ENCODE results near the gene MAGI2.
"Not testable (repeated sequence)": the region's sequence is repeated elsewhere in the genome, so short reads cannot be mapped to it uniquely, and the experiment has no call there.

MAGI2 gene

DNA sequence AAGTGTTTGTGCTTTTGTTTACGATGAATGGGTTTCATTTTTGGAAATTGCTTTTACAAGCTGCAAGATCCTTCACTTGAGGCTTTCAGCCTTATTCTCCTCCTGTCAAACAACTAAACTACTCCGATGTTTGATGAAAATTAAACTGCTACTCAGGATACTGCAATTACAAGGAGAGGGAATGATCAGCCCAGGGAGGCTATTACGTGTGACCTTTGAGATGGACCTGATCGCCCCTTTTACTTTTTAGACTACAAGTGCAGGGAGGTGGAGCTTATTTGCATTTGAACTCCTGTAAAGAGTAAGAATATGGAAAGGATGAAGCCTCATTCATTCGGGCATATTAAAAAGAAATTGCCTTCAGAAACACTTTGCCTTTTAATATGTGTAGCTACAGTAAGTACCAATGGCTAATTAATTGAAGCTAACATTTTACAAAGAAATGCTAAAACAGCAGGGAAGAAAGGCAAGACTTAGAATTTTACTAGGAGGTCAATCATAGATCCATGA, 1435.8 kb downstream of the MAGI2 start:
- Mint-ChIP-seq H3K9me3 (no peaks in the 10 kb centered on the region), H3K4me3 (no peak overlapping the region), H3K4me1 (peaks cover 14% of the 10 kb centered on the region), H3K36me3 (no peaks in the 10 kb centered on the region), H3K27ac (no peak overlapping the region), H3K27me3 (peaks cover 43% of the 10 kb centered on the region)
- CTCF ChIA-PET, result interaction anchor here (0.7 kb wide), 1 partner anchor 22 kb away, joined by 3 read pairs; no protein-coding TSS in a partner anchor
- DNase-seq, result no peak

DNA sequence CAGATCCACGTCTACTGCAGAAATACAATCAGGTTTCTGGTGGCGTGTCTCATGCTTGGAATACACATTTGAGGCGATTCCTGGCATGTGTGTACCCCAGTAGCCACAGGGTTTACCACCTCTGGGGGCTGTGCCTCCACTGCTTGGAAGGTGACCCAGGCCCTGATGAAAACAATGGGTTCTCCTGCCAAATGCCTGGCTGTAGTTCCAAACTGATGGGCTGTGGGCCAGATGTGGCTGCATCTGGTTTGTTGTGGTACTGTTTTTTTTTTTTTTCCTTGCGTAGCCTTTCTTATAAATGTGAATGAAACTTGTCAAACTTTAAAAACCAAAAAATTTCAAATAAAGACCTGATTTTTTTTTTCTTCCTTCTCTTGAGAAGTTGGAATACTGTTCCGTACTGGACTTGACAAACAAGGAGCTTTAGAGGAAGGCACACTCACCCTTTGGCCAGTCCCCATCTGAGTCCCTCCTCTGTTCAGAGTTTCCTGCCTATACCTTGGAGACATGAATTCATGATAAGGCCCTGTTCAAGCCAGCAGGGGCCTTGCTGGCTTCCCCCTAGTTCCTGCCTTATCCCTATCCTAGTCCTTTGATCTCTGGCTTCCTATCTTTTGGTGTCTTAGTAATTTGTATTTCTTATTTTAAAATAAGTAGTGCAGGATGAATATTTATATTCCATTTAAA, 1437.8 kb downstream of the MAGI2 start:
- DNase-seq, result no peak
- Mint-ChIP-seq H3K9me3 (no peaks in the 10 kb centered on the region), H3K36me3 (no peaks in the 10 kb centered on the region), H3K4me3 (no peak overlapping the region), H3K27me3 (peaks cover 58% of the 10 kb centered on the region), H3K27ac (no peak overlapping the region), H3K4me1 (peaks cover 14% of the 10 kb centered on the region)
- CTCF ChIA-PET, result interaction anchor here (1.1 kb wide), 1 partner anchor 25 kb away, joined by 5 read pairs; no protein-coding TSS in a partner anchor

DNA sequence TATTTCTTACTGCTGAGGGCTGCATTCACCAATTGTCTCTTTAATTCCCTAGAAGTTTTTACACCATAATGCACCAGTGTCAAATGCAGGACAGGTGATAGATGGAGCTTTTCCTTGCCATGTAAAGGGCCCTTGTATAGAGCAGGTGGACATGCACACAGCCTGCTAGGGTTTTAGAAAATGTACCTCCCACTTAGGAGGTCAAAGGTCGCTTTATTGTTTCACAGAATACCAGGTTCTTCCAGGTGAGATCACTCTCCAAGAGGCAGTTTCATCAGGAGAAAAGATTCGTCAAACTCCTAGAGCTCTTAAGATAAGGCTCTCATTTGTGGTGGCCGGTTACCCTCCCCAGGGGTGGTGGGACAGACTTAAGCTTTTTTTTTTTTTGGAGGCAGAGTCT, 1439.1 kb downstream of the MAGI2 start:
- Mint-ChIP-seq H3K9me3 (no peaks in the 10 kb centered on the region), H3K36me3 (no peaks in the 10 kb centered on the region), H3K27me3 (peaks cover 49% of the 10 kb centered on the region), H3K4me1 (peaks cover 4% of the 10 kb centered on the region), H3K27ac (no peak overlapping the region), H3K4me3 (no peak overlapping the region)
- CTCF ChIA-PET, result interaction anchor here (1.1 kb wide), 1 partner anchor 26 kb away, joined by 5 read pairs; no protein-coding TSS in a partner anchor
- DNase-seq, result no peak

DNA sequence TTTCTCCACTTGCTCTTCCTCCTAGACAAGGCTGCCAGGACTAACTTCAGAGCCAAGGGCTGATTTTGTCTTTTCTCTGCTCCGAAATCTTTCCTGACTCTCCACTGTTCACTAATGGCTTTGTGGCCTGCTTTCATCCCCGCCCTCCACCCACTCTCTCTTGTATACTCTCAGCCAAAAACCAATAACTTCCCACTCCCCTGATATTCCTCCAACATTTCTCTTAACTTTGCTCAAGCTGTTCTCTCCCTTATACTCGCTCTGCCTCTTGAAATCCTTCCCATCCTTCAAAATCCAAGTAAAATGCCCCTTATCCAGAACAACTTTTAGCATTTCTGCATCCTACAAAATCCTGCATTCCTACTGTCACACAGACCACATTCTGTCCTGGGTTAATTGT, 1440.1 kb downstream of the MAGI2 start:
- no peaks in the 10 kb centered on the region for H3K36me3 Mint-ChIP-seq

DNA sequence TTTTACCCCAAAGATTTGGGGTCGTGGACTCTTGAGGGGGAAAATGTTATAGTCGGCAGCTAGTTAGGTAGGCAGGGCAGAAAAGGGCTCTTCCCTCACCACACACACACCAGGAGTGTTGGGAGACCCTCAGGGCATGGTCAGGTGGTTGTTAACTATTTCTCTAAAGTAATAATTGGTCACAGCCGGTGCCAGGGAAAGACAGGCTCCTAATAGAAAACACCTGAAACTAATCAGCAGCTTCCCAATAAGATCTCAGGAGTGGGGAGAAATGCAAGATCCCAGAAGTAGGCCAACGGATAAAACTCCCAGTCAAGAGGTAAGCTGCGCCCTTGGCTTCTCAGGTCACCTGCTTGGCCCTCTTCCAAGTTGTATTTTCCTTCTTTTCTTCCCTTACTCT, 1441.8 kb downstream of the MAGI2 start:
- H3K9me3 Mint-ChIP-seq, result no peaks in the 10 kb centered on the region
- no peak overlapping the region for H3K27ac Mint-ChIP-seq
- no peaks in the 10 kb centered on the region for H3K36me3 Mint-ChIP-seq
- CTCF ChIA-PET, result no interaction called here
- DNase-seq, result no peak
- H3K4me1 Mint-ChIP-seq, result no peaks in the 10 kb centered on the region
- no peak overlapping the region for H3K4me3 Mint-ChIP-seq
- peaks cover 37% of the 10 kb centered on the region for H3K27me3 Mint-ChIP-seq

More for the DNA sequence above, 1440.1 kb downstream of the MAGI2 start:
- Mint-ChIP-seq H3K4me3 (no peak overlapping the region), H3K4me1 (no peaks in the 10 kb centered on the region), H3K27me3 (peaks cover 43% of the 10 kb centered on the region), H3K27ac (no peak overlapping the region), H3K9me3 (no peaks in the 10 kb centered on the region)
- no peak for DNase-seq
- CTCF ChIA-PET, result no interaction called here

DNA sequence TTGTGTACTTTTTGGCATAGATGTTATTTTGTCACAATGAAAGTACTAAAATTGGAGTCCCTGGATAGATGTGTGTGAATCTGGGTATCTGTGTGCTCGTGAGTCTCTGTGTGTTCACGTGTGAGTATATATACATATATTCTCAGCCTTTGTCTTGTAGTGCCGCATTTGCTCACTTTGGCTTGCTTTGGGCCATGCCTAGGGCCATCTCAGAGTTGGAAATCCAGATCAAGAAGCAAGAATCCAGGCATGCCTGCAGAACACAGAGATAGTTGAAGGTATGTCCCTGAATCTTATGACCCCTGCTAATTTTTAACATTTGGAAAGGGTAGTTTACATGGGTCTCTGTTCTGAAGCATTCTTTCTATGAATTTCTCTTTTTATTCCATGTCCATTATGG, 1446.2 kb downstream of the MAGI2 start:
- Mint-ChIP-seq H3K36me3 (no peaks in the 10 kb centered on the region), H3K4me3 (no peak overlapping the region), H3K27ac (no peak overlapping the region), H3K4me1 (no peaks in the 10 kb centered on the region), H3K9me3 (no peaks in the 10 kb centered on the region), H3K27me3 (peaks cover 18% of the 10 kb centered on the region)
- DNase-seq, result no peak
- CTCF ChIA-PET, result no interaction called here

DNA sequence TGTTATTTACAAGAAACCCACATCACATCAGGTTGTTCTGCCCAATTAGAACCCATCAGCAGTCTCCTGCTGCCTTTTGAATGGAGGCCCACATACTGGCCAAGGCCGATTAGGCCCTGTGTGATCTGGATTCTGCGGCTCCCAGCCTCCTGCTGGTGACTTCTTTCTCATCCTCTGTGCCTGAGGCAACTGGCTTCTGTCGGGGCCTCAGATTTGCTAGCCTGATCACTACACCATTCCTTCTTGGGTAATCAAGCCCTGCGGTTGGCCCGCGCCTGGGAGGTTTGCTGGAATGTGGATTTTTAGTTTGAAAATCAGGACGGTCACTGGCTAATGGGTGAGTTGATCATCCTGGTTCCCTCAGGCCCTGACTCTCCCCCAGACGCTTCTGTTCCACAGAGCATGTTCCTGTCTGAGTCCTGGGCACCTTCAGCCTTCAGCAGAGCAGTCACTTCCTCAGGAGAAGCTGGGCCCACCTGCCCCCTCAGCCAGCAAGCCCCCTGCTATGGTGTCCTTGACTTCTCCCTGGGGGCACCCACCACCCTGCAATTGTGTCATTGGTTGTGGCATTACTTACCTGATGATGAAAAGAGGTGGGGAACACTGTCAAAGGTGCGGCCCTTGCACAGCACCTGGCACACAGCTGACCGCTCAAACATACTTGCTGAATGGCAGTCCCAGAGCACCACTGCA, 1447.3 kb downstream of the MAGI2 start:
- CTCF ChIA-PET, result no interaction called here
- Mint-ChIP-seq H3K9me3 (no peaks in the 10 kb centered on the region), H3K4me3 (no peak overlapping the region), H3K27me3 (peaks cover 8% of the 10 kb centered on the region), H3K4me1 (no peaks in the 10 kb centered on the region), H3K27ac (no peak overlapping the region), H3K36me3 (no peaks in the 10 kb centered on the region)
- DNase-seq, result no peak

DNA sequence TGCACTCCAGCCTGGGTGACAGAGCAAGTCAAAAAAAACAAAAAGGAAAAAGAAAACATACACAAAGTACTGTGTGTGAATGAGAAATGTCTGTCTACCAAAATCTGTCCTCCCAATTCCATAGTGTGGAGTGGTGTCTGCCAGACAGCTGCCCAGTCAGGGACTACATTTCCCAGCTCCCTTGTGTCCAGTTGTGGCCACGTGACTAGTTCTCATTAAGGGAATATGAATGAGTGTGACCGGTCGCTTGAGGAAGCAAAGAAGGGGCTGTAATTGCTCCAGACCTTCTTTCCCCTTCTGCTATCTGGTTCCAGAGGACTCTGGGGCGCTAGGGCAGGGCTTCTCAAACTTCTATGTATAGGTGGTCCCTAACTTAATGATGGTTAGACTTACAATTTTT, 1450.8 kb downstream of the MAGI2 start:
- no peak overlapping the region for H3K27ac Mint-ChIP-seq
- no peaks in the 10 kb centered on the region for H3K36me3 Mint-ChIP-seq
- H3K9me3 Mint-ChIP-seq, result no peaks in the 10 kb centered on the region
- H3K4me1 Mint-ChIP-seq, result no peaks in the 10 kb centered on the region
- no peak for DNase-seq
- H3K27me3 Mint-ChIP-seq, result peaks cover 3% of the 10 kb centered on the region
- CTCF ChIA-PET, result interaction anchor here (1.8 kb wide), 1 partner anchor 37 kb away, joined by 6 read pairs; no protein-coding TSS in a partner anchor
- no peak overlapping the region for H3K4me3 Mint-ChIP-seq

DNA sequence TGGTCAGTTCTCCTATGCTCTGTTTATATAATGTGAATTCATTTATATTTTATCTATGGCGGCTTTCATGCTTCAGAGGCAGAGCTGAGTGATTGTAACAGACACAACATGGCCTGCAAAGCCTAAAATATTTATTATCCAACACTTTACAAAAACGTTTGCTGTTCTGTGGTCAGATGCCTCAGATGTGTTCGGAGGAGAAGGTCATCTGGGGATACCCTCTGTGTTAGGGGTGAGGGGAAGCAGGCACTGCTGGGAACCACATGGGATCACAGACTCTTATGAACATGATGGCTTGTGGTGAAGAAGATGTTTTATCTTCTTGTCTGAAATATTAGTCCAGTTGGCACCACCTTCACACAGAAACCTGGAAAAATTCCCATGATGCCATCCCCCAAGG, 1451.4 kb downstream of the MAGI2 start:
- CTCF ChIA-PET, result interaction anchor here (1.8 kb wide), 1 partner anchor 38 kb away, joined by 6 read pairs; no protein-coding TSS in a partner anchor
- Mint-ChIP-seq H3K4me3 (no peak overlapping the region), H3K36me3 (no peaks in the 10 kb centered on the region)

DNA sequence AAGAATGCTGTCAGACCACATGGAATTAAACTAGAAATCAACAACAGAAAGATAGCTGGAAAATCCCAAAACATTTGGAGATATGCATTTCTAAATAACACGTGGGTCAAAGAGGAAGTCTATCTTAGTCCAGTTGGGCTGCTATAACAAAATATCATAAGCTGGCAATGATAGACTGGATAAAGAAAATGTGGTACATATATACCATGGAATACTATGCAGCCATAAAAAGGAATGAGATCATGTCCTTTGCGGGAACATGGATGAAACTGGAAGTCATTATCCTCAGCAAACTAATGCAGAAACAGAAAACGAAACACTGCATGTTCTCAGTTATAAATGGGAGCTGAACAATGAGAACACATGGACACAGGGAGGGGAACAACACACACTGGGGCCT, 1454.3 kb downstream of the MAGI2 start:
- H3K4me1 Mint-ChIP-seq, H3K4me3 Mint-ChIP-seq, H3K9me3 Mint-ChIP-seq, CTCF ChIA-PET, H3K36me3 Mint-ChIP-seq, H3K27me3 Mint-ChIP-seq, DNase-seq, H3K27ac Mint-ChIP-seq: not testable (repeated sequence)

More for the DNA sequence above, 1451.4 kb downstream of the MAGI2 start:
- Mint-ChIP-seq H3K27ac (no peak overlapping the region), H3K9me3 (no peaks in the 10 kb centered on the region), H3K27me3 (peaks cover 3% of the 10 kb centered on the region), H3K4me1 (no peaks in the 10 kb centered on the region)
- no peak for DNase-seq

DNA sequence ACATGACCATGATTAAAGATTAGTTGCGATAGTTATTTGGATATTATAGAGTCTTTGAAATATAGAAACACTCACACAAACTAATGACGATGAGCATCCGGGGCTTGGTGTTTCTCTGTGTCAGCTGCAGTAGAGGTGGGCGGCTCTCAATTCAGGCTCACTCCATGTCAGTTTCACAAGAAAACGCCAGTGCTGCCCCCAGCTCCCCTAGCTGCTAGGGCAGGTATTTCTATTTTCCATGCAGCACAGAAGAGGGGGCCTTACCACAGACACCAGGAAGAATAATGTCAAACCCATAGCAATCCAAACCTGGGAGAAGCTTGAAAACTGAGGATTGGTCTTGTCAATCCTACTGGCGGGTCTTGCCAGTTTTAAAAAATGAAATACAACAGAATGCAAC, 1457.8 kb downstream of the MAGI2 start:
- CTCF ChIA-PET, result no interaction called here
- no peak for DNase-seq
- Mint-ChIP-seq H3K27me3 (no peaks in the 10 kb centered on the region), H3K36me3 (no peaks in the 10 kb centered on the region), H3K27ac (no peak overlapping the region), H3K4me1 (no peaks in the 10 kb centered on the region), H3K4me3 (no peak overlapping the region), H3K9me3 (no peaks in the 10 kb centered on the region)

DNA sequence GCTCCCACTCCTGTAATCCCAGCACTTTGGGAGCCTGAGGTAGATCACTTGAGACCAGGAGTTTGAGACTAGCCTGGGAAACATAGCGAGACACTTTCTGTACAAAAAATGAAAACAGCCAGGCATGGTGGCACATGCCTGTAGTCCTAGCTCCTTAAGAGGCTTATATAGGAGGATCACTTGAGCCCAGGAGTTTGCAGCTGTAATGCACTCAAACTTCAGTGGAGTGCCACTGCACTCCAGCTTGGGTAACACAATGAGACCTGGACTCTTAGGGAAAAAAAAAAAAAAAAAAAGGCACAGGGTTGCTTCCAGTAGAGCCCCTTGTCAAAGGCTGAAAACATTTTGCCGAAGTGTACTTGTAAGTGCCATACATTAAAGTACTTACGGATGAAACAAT, 1459.6 kb downstream of the MAGI2 start:
- CTCF ChIA-PET, result no interaction called here
- Mint-ChIP-seq H3K27ac (no peak overlapping the region), H3K4me1 (no peaks in the 10 kb centered on the region), H3K9me3 (no peaks in the 10 kb centered on the region), H3K27me3 (no peaks in the 10 kb centered on the region), H3K4me3 (no peak overlapping the region), H3K36me3 (no peaks in the 10 kb centered on the region)
- DNase-seq, result no peak

DNA sequence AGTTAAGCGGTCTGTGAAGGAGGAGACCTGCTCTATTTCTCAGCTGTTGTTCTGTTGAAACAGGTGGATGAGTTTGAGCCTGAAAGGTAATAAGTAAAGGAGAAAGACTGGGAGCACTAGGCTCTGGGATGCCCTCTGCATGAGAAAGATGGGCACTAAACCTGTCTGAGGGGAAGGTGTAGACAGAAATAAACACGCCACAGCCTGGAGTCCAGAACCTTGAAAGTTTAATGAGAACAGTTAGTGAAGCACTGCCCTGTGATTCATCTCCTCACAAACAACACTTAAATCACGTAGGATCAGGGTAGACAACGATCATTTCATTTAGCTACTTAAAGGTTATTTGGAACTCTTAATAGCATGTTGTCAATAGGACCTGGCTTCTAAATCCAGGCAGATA, 1461.8 kb downstream of the MAGI2 start:
- Mint-ChIP-seq H3K9me3 (no peaks in the 10 kb centered on the region), H3K27me3 (no peaks in the 10 kb centered on the region), H3K27ac (no peak overlapping the region), H3K4me3 (no peak overlapping the region), H3K36me3 (no peaks in the 10 kb centered on the region), H3K4me1 (no peaks in the 10 kb centered on the region)
- CTCF ChIA-PET, result no interaction called here
- DNase-seq, result no peak

DNA sequence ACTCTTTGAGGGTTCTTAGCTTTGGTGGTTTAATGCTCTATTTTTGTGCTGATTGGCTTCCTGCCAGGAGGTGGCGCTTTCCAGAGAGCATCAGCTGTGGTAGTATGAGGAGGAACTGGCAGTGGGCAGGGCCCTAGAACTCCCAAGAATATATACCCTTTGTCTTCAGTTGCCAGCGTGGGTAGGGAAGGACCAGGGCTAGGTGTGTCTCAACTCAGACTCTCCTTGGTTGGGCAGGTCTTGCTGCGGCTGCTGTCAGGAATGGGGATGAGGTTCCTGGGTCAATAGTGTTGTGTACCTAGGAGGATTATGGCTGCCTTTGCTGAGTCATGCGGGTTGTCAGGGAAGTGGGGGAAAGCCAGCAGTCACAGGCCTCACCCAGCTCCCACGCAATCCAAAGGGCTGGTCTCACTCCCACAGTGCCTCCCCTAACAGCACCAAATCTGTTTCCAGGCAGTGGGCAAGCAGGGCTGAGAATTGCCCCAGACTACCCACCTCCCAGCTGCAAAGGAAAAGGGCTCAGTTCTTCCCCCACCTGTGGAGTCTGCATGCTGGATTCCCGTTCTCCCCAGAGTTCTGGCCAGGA, 1463.4 kb downstream of the MAGI2 start:
- no peaks in the 10 kb centered on the region for H3K4me1 Mint-ChIP-seq
- no peaks in the 10 kb centered on the region for H3K9me3 Mint-ChIP-seq
- H3K36me3 Mint-ChIP-seq, result no peaks in the 10 kb centered on the region
- peak; percentile 34 for DNase-seq
- CTCF ChIA-PET, result interaction anchor here (1.2 to 1.6 kb wide), 3 partner anchors 20 to 52 kb away, joined by 4 to 6 read pairs (median 5); no protein-coding TSS in a partner anchor
- H3K4me3 Mint-ChIP-seq, result no peak overlapping the region
- no peaks in the 10 kb centered on the region for H3K27me3 Mint-ChIP-seq
- no peak overlapping the region for H3K27ac Mint-ChIP-seq

DNA sequence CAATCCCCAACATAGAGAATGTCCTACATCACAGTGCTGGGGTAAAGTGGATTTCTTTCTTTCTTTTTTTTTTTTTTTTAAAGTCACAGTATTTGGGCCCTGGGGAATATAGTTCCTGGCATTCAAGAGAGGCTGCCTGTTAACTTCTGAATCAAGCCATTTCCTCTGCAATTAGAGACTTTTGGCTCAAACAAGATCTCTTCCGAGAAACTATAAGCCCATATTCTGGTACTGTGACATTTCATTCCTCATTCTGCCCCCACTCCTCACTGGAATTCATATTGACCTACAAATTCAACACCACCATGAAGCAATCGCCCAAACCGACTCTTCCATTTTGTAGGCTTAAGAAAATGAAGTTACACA, 1467.5 kb downstream of the MAGI2 start:
- H3K9me3 Mint-ChIP-seq, result no peaks in the 10 kb centered on the region
- no peak overlapping the region for H3K27ac Mint-ChIP-seq
- H3K4me3 Mint-ChIP-seq, result no peak overlapping the region
- no peaks in the 10 kb centered on the region for H3K4me1 Mint-ChIP-seq
- H3K27me3 Mint-ChIP-seq, result peaks cover 4% of the 10 kb centered on the region
- H3K36me3 Mint-ChIP-seq, result no peaks in the 10 kb centered on the region
- CTCF ChIA-PET, result no interaction called here
- DNase-seq, result no peak

Data from activated naive CD4-positive, alpha-beta T cell treated with anti-CD3 and anti-CD28 coated beads, Interleukin-2, amount 10 ng/mL, durations not matched to agents 7 days and 5 days (primary cell).